Measurements from ENCODE around the gene PDCL3.

The PDCL3 gene

DNA sequence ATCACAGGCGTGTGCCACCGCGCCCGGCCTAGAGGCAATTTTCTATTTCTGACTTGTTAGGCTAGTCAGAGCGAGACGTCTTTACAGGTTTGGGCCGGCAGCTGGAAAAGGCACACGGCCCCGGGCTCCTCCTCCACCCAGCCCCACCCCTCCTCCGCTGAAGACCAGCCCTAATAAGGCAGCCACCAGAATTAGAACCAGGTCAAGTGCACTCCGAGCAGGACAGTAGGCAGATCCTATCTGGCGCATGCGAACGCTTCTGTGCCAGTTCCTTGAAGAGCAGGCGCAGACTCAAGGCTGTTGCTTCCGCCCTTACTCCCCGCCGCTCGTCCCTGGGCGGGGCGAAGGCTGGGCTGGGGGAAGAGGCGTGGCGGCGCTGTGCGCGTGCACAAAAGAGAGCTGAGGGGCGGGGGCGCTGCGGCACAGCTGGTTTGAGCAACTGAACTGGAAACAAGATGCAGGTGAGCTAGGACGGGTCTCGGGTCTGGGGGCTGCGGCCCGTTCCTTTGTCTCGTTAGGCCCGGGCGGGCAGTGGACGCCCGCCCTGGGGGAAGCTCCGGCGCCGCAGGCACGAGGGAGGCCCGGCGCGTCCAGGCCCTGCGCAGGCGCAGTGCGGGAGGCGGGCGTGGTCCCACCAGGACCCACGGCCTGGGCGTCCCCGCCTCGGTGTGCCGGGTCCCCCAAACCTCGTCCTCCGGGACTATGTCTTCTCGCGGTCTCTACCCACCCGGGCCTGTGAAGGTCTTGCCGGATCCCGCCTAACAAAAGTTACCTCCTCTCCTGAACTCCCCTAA lies at the start of gene PDCL3:
Gene PDCL3 (plus strand): TSS at position 381 of the 794 bp plus-strand sequence. CDS start 75 bp downstream, at position 456.
- TF ChIP-seq, protein P1, sequence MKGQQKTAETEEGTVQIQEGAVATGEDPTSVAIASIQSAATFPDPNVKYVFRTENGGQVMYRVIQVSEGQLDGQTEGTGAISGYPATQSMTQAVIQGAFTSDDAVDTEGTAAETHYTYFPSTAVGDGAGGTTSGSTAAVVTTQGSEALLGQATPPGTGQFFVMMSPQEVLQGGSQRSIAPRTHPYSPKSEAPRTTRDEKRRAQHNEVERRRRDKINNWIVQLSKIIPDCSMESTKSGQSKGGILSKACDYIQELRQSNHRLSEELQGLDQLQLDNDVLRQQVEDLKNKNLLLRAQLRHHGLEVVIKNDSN (IDR thresholded peaks at IDR 0.05) = no peak
- TF ChIP-seq CEBPB (IDR thresholded peaks at IDR 0.05) (no peak), TAF1 (IDR thresholded peaks at IDR 0.05; ENCODE audit: low read depth) (peak; percentile 54), NFIC (IDR thresholded peaks at IDR 0.05) (no peak), CREB1 (IDR thresholded peaks at IDR 0.05; ENCODE audit: low read depth) (no peak), YY1 (IDR thresholded peaks at IDR 0.05; ENCODE audit: low read depth) (no peak)
- TF ChIP-seq, protein P2, sequence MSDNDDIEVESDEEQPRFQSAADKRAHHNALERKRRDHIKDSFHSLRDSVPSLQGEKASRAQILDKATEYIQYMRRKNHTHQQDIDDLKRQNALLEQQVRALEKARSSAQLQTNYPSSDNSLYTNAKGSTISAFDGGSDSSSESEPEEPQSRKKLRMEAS (IDR thresholded peaks at IDR 0.05) = peak; percentile 61

DNA sequence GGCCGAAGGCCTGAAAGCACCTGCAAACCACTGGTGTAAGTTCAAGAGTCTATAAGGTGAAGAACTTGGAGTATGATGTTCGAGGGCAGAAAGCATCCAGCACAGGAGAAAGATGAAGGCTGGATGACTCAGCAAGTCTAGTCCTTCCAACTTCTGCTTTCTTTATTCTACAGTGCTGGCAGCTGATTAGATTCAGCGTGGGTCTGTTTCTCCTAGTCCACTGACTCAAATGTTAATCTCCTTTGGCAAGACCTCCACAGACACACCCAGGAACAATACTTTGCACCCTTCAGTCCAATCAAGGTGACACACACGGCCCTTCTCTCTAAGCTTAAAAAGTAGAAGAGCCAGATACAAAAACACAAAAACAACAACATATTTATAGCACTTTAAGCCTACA lies 49.1 kb upstream of the PDCL3 start:
- no peak for TF ChIP-seq EP300 (IDR thresholded peaks at IDR 0.05; ENCODE audit: borderline replicate concordance)
- TF ChIP-seq TCF12 (IDR thresholded peaks at IDR 0.05; ENCODE audit: low read depth) = no peak
- no peak for TF ChIP-seq CEBPB (IDR thresholded peaks at IDR 0.05)
- TF ChIP-seq, protein P3, sequence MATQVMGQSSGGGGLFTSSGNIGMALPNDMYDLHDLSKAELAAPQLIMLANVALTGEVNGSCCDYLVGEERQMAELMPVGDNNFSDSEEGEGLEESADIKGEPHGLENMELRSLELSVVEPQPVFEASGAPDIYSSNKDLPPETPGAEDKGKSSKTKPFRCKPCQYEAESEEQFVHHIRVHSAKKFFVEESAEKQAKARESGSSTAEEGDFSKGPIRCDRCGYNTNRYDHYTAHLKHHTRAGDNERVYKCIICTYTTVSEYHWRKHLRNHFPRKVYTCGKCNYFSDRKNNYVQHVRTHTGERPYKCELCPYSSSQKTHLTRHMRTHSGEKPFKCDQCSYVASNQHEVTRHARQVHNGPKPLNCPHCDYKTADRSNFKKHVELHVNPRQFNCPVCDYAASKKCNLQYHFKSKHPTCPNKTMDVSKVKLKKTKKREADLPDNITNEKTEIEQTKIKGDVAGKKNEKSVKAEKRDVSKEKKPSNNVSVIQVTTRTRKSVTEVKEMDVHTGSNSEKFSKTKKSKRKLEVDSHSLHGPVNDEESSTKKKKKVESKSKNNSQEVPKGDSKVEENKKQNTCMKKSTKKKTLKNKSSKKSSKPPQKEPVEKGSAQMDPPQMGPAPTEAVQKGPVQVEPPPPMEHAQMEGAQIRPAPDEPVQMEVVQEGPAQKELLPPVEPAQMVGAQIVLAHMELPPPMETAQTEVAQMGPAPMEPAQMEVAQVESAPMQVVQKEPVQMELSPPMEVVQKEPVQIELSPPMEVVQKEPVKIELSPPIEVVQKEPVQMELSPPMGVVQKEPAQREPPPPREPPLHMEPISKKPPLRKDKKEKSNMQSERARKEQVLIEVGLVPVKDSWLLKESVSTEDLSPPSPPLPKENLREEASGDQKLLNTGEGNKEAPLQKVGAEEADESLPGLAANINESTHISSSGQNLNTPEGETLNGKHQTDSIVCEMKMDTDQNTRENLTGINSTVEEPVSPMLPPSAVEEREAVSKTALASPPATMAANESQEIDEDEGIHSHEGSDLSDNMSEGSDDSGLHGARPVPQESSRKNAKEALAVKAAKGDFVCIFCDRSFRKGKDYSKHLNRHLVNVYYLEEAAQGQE (IDR thresholded peaks at IDR 0.05; ENCODE audit: low read depth) = no peak
- TF ChIP-seq ZBTB7A (IDR thresholded peaks at IDR 0.05; ENCODE audit: low read depth) = no peak
- no peak for TF ChIP-seq TAF1 (IDR thresholded peaks at IDR 0.05; ENCODE audit: low read depth)

DNA sequence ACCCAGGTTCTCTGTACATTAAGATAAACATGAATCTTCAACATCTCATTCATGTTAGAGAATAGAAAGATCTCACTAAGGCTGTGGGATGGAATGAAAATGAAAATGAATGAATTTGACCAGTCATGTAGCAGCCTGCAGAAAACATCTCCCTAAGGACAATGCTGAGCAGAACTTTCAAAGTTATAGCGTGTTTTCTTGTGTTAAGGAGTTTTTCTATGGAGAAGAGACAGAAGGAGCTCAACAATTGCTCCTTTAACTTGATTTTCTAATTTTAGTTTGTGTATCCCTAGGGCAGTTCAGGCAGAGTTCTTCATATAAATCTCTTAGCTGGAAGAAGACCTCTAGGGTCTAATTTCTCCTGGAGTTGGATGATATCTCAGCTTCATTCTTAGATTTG lies 45.2 kb upstream of the PDCL3 start:
- no peak for TF ChIP-seq CEBPB (IDR thresholded peaks at IDR 0.05)

DNA sequence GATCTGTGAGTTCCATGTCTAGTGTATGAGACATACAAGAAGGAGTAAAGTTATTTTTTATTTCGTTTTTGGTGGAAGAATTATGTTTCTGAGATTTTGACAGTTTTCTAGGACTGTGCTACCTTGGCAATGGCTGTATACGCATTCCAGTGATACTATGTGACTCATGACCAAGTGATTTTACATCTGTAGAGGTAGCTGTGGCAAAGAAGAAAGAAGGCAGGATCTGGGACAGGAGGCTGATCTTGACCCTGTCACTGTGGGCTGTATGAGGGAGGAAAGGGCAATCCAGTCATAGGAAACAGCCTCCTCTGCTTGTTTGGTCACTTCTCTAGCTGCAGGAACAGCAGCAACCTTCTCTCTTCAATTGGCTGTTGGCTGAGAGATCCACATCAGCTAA lies 44.0 kb upstream of the PDCL3 start:
- TF ChIP-seq, protein P2 (IDR thresholded peaks at IDR 0.05) = no peak
- TF ChIP-seq CREB1 (IDR thresholded peaks at IDR 0.05; ENCODE audit: low read depth) (no peak), RAD21 (IDR thresholded peaks at IDR 0.05; ENCODE audit: low read depth) (no peak), FOXM1 (IDR thresholded peaks at IDR 0.05; ENCODE audit: borderline replicate concordance, low read depth) (no peak), TAF1 (IDR thresholded peaks at IDR 0.05; ENCODE audit: low read depth) (no peak), TEAD4 (IDR thresholded peaks at IDR 0.05) (no peak), TCF12 (IDR thresholded peaks at IDR 0.05; ENCODE audit: low read depth) (no peak), ZBTB7A (IDR thresholded peaks at IDR 0.05; ENCODE audit: low read depth) (no peak), NFIC (IDR thresholded peaks at IDR 0.05) (no peak), CEBPB (IDR thresholded peaks at IDR 0.05) (no peak), EGR1 (IDR thresholded peaks at IDR 0.05) (no peak), EP300 (IDR thresholded peaks at IDR 0.05; ENCODE audit: borderline replicate concordance) (no peak), YY1 (IDR thresholded peaks at IDR 0.05; ENCODE audit: low read depth) (no peak)
- TF ChIP-seq, protein P1 (IDR thresholded peaks at IDR 0.05) = no peak
- TF ChIP-seq, protein P3 (IDR thresholded peaks at IDR 0.05; ENCODE audit: low read depth) = no peak

DNA sequence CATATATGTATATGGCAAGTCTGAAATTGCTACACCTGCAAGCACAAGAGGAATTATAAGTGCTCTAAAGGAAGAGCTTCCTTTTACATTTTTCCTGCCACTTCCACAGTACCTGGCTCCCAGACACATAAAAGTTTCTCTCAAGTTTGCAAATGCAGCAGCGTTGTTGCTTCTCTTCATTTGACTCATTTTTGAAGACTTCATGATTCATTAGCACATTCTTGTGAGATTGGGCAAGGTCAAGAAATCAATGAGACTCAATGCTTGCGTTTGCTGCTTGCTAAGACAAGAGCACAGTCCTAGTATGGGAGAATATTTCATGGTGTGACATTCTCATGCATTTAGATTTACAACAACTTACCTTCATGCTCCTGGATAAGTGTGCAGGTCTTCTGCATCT lies 42.6 kb upstream of the PDCL3 start:
- TF ChIP-seq EGR1 (IDR thresholded peaks at IDR 0.05) (no peak), NFIC (IDR thresholded peaks at IDR 0.05) (no peak), TEAD4 (IDR thresholded peaks at IDR 0.05) (no peak)

DNA sequence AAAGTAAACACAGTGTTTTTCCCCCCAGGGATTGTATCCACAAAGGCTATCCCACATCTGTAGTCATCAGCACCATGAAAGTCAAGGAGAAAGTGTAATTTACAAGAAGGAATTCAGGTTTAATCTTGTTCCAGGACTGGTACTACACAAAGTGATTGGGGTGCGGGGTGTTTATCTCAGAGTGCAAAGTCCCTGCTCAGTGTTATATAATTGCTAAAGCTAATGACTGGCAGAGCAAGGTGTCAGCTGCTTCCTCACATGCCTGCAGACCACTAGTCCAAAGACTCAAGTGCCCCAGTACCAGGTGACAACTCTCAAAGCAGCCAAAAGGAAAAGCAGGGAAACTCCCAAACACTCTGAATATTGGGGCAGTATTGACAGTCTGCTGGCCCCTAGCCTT lies 40.4 kb upstream of the PDCL3 start:
- TF ChIP-seq, protein P2 (IDR thresholded peaks at IDR 0.05) = no peak
- TF ChIP-seq CREB1 (IDR thresholded peaks at IDR 0.05; ENCODE audit: low read depth) (no peak), TCF12 (IDR thresholded peaks at IDR 0.05; ENCODE audit: low read depth) (no peak), EGR1 (IDR thresholded peaks at IDR 0.05) (no peak), NFIC (IDR thresholded peaks at IDR 0.05) (no peak), YY1 (IDR thresholded peaks at IDR 0.05; ENCODE audit: low read depth) (no peak), EP300 (IDR thresholded peaks at IDR 0.05; ENCODE audit: borderline replicate concordance) (no peak), CEBPB (IDR thresholded peaks at IDR 0.05) (no peak), TEAD4 (IDR thresholded peaks at IDR 0.05) (no peak), ZBTB7A (IDR thresholded peaks at IDR 0.05; ENCODE audit: low read depth) (no peak), TAF1 (IDR thresholded peaks at IDR 0.05; ENCODE audit: low read depth) (no peak), FOXM1 (IDR thresholded peaks at IDR 0.05; ENCODE audit: borderline replicate concordance, low read depth) (no peak), RAD21 (IDR thresholded peaks at IDR 0.05; ENCODE audit: low read depth) (no peak)
- TF ChIP-seq, protein P1 (IDR thresholded peaks at IDR 0.05) = no peak
- TF ChIP-seq, protein P3 (IDR thresholded peaks at IDR 0.05; ENCODE audit: low read depth) = no peak

Data from Ishikawa (cell line).